IPS-15b (cell line): ENCODE data around the gene GCAT.
"Not testable (repeated sequence)": the region's sequence is repeated elsewhere in the genome, so short reads cannot be mapped to it uniquely, and the experiment has no call there.

ENCODE experiments used
- H3K27me3 ChIP-seq: one replicate; pipeline ENCODE4 v1.6.1; 2013; ENCODE audit warnings: low read length; ENCODE audit not compliant: control insufficient read depth, insufficient read depth
- H3K36me3 ChIP-seq: one replicate; pipeline ENCODE4 v1.6.1; 2013; ENCODE audit warnings: low read length; ENCODE audit not compliant: control insufficient read depth, insufficient read depth
- H3K4me1 ChIP-seq: one replicate; pipeline ENCODE4 v1.6.1; 2013; ENCODE audit warnings: mild to moderate bottlenecking, low read length; ENCODE audit not compliant: control insufficient read depth, insufficient read depth
- H3K4me3 ChIP-seq: one replicate; pipeline ENCODE4 v1.5.1; 2013; ENCODE audit warnings: low read depth, low read length
- H3K9ac ChIP-seq: one replicate; pipeline ENCODE4 v1.6.1; 2013; ENCODE audit warnings: low read depth, mild to moderate bottlenecking, low read length
- H3K9me3 ChIP-seq: one replicate; pipeline ENCODE4 v1.6.1; 2013; ENCODE audit warnings: mild to moderate bottlenecking, low read length; ENCODE audit not compliant: control insufficient read depth, insufficient read depth

GCAT gene

DNA sequence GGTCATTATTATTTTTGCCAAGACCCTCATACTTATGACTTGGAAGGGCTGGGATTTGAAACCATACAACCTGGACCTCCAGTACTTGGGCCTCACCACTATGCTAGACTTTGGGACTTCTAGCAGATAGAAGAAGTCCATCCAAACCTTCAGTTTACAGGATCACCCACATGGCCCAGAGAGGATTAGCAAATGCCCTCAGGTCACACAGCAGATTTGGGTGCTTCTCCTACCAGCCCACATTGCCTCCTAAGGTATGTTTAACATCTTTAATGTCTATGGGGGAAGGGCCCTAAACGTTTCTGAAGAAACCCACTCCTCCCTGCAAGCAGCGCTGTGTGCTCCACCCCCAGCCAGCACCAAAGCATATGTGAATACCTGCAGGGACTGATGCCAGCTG is 17.5 kb upstream of the GCAT start:
- Histone ChIP-seq H3K9me3 (no peaks in the 10 kb centered on the region), H3K4me3 (no peak overlapping the region), H3K36me3 (no peaks in the 10 kb centered on the region), H3K9ac (no peak overlapping the region), H3K4me1 (no peaks in the 10 kb centered on the region), H3K27me3 (no peaks in the 10 kb centered on the region)

DNA sequence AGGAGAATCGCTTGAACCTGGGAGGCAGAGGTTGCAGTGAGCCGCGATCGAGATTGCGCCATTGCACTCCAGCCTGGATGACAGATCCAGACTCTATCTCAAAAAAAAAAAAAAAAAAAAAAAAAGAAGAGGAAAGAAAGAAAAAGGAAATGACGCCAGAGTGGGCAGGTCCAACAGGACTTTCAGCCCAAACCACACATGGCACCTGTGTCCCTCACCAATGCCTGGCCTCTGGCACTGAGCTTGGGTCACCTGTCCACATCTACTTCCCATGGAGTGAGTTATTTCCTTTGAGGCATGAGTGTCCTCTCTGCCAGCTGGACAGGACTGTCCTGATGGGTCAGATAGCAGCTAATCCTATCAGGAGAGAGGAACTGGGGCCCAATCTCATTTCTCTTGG is 15.2 kb upstream of the GCAT start:
- Histone ChIP-seq H3K4me1 (no peaks in the 10 kb centered on the region), H3K27me3 (no peaks in the 10 kb centered on the region), H3K9ac (no peak overlapping the region), H3K9me3 (no peaks in the 10 kb centered on the region), H3K36me3 (no peaks in the 10 kb centered on the region), H3K4me3 (no peak overlapping the region)

- no peaks in the 10 kb centered on the region for H3K4me1 ChIP-seq
- no peaks in the 10 kb centered on the region for H3K36me3 ChIP-seq
- no peak overlapping the region for H3K9ac ChIP-seq
- H3K4me3 ChIP-seq: no peak overlapping the region
- H3K27me3 ChIP-seq: peaks cover 3% of the 10 kb centered on the region
- no peaks in the 10 kb centered on the region for H3K9me3 ChIP-seq
These were observed 13.4 kb upstream of the GCAT start for GRCh38 chr22:37794376-37794775.

DNA sequence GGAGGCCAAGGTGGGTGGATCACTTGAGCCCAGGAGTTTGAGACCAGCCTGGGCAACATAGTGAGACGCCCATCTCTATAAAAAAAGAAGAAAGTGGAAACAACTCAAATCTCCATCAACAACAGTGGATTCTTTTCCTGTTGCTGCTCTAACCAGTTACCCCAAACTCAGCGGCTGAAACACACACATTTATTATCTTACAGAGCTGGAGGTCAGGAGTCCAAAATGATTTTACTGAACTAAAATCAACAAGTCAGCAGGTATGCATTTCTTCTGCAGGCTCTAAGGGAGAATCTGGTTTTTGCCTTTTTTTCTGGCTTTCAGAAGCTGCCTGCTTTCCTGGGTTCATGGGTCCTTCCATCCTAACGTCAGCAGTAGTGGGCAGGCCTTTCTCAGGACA is 11.7 kb upstream of the GCAT start:
- H3K9ac ChIP-seq: no peak overlapping the region

DNA sequence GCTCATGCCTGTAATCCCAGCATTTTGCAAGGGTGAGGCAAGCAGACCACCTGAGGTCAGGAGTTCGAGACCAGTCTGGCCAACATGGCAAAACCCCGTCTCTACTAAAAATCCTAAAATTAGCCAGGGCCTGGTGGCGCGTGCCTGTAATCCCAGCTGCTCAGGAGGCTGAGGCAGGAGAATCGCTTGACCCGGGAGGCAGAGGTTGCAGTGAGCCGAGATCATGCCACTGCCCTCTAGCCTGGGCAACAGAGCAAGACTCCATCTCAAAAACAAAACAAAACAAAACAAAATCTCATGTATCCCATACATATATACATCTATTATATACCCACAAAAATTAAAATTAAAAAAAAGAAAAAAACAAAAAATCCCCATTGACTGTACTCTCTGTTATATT is 10.5 kb upstream of the GCAT start:
- H3K9ac ChIP-seq, H3K9me3 ChIP-seq, H3K36me3 ChIP-seq, H3K4me1 ChIP-seq, H3K27me3 ChIP-seq, H3K4me3 ChIP-seq: not testable (repeated sequence)

More for the DNA sequence above, 11.7 kb upstream of the GCAT start:
- Histone ChIP-seq H3K9me3 (no peaks in the 10 kb centered on the region), H3K4me1 (no peaks in the 10 kb centered on the region), H3K4me3 (no peak overlapping the region), H3K27me3 (peaks cover 3% of the 10 kb centered on the region), H3K36me3 (no peaks in the 10 kb centered on the region)

DNA sequence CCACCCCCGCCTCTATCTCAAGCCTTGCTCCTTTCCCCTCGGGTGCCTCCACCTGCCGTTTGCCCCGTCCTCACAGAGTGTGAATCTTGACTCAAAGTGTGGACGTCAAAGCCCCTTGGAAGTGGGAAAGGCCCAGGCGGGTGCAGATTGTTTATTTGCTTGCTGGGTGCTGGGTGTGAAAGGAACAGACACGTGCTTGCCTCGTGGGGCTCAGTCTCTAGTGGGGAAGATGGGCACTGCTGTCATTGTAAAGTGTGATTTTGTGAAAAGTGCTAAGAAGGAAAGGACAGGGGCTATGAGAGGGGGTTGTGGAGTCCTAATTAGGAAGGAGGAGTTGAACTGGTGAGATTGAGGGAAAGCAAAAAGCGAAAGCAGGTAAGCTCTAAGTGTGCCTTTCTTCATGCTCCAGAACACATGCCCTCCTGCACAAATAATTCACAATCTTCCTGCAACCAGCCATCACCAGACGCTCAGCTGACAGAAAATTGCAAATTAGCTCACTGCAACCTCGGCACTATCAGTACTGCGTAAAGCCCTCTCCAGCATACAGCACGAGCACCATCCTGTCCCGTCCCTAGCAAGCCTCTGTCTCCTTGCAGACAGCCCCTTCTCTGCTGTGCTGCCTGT is 9.7 kb upstream of the GCAT start:
- H3K9ac ChIP-seq: no peak overlapping the region
- no peaks in the 10 kb centered on the region for H3K4me1 ChIP-seq
- H3K27me3 ChIP-seq: peaks cover 7% of the 10 kb centered on the region
- H3K36me3 ChIP-seq: no peaks in the 10 kb centered on the region
- no peak overlapping the region for H3K4me3 ChIP-seq
- no peaks in the 10 kb centered on the region for H3K9me3 ChIP-seq

- H3K4me3 ChIP-seq, H3K9ac ChIP-seq, H3K4me1 ChIP-seq, H3K9me3 ChIP-seq, H3K36me3 ChIP-seq: not testable (repeated sequence)
- H3K27me3 ChIP-seq: peaks cover 21% of the 10 kb centered on the region
These were observed 7.8 kb upstream of the GCAT start for GRCh38 chr22:37799979-37800378.

- no peaks in the 10 kb centered on the region for H3K9me3 ChIP-seq
- H3K4me1 ChIP-seq: no peaks in the 10 kb centered on the region
- H3K9ac ChIP-seq: no peak overlapping the region
- H3K36me3 ChIP-seq: no peaks in the 10 kb centered on the region
- peaks cover 37% of the 10 kb centered on the region for H3K27me3 ChIP-seq
- peak overlapping the region; percentile 82 for H3K4me3 ChIP-seq
These were observed 5.8 kb upstream of the GCAT start for GRCh38 chr22:37801946-37802309.

DNA sequence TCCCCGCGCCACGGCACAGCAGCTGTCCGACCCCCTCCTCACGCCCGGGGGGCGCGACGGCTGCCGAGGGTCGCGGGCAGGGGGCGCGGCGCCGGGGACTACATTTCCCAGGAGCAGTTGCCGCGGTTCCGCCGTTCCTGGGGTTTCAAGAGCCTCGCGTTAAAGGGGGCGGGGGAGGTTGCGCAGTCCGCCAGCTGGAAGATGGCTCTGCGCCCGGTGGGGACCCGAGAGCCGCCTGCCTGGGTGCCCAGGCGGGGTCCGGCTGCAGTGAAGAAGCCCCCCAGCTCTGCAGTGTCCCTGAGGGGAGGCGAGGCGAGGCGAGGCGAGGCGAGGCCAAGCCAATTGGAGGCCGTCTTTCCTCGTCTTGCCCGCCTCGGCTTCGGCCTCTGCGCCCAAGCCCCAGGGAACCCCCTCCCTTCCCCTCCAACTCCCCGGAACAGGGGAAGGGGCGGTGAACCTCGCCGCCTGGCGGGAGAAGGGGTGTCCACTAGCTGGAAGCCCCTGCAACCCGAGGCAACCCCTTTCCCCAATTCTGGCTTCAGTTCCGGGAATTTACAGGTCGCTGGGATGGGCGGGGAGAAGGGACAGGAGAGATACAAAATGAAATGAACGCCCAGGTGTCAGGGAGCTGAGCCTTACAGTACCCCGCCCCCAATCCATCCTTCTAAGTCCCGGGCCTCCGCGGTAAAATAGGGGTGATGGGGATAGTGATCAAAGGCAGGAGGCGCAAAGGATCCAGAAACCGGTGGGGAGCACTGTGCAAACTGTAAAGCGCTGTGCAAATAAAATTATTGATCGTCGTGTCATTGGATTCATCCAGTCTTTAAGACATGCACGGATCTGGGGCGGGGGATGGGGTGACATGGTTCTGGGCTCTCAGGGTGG is 5.2 kb upstream of the GCAT start:
- Histone ChIP-seq H3K27me3 (peaks cover 37% of the 10 kb centered on the region), H3K9ac (no peak overlapping the region)

DNA sequence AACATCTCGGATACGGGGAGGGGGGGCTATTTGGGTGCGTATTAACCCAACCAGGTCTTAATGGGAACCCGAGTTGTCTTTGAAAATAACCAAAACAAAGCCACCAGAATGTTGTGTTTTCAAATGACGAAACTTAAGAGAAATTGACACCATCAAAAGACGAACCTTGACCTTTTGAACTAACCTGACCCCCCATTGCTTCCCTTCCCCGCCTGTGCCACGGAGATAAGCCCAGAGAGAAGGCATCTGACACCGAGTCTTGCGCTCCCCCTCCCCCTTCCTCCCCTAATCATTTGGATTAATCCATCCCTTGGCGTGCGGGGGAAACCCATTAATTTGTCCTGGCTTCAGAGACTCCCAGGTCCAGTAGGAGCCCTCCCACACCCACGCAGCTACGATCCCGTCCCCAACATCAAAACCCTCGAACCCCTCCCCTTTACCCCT is 4.5 kb upstream of the GCAT start:
- H3K4me3 ChIP-seq: peak overlapping the region; percentile 82
- H3K4me1 ChIP-seq: no peaks in the 10 kb centered on the region
- H3K9ac ChIP-seq: no peak overlapping the region
- no peaks in the 10 kb centered on the region for H3K36me3 ChIP-seq
- H3K27me3 ChIP-seq: peaks cover 39% of the 10 kb centered on the region
- no peaks in the 10 kb centered on the region for H3K9me3 ChIP-seq

More for the DNA sequence above, 5.2 kb upstream of the GCAT start:
- no peaks in the 10 kb centered on the region for H3K9me3 ChIP-seq
- H3K4me1 ChIP-seq: no peaks in the 10 kb centered on the region
- H3K4me3 ChIP-seq: peak overlapping the region; percentile 82
- H3K36me3 ChIP-seq: no peaks in the 10 kb centered on the region

DNA sequence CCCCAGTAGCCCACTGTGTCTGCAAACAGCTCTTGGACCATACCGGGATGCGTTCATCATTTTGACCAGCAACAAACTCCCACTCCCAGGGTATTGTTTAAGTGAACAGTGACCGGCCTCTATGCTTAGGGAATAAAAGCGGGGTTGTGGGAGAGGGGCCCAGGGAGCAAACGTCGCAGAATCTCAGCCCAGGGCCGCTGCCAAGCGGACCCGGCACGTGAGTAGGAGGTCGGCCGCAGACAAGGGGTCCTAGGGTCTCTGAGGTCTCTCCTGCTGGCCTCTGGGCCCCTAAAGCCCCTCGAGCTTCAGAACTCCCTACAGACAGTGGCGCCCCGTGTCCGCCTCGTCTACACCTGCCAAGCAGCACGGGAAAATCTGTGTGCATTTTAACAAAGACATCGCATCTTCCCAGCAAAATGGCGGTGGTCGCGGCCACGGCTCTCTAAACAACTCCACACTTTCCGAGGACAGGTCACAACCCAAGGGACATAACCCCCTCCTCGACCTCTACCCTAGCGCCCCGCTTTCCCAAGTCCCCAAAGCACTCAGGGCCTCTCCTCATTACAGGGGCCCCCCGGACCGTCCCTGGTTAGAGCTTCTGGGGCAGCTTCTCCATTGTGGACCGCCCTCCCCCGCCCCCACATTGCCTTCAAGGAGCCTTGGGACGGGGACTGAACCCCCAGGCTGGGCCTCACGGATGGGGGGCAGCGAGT is 3.9 kb upstream of the GCAT start:
- Histone ChIP-seq H3K9ac (peak overlapping the region; percentile 60), H3K9me3 (no peaks in the 10 kb centered on the region), H3K4me1 (no peaks in the 10 kb centered on the region)

More for the DNA sequence above, 3.9 kb upstream of the GCAT start:
- Histone ChIP-seq H3K36me3 (no peaks in the 10 kb centered on the region), H3K4me3 (peak overlapping the region; percentile 82), H3K27me3 (peaks cover 44% of the 10 kb centered on the region)
